ENCODE measurements around the gene KSR2. TPM values are rescaled to one million over a fixed set of nuclear protein-coding genes. Genes with fewer than 3 reads are reported as not detected.

Gene KSR2
- total and polyA plus RNA-seq, 2 of the 13 experiments (the other 11 are each of a cell fraction or from before 2014, with no cell fraction given): 0.02 TPM; not detected in 1

- intact Hi-C loops (cut with micrococcal nuclease; ENCODE audit: unreplicated experiment): no loop called here
- in situ Hi-C loops (cut with HindIII; ENCODE audit: extremely low pct_ligation_motif_present, low pct_unique_long_range_greater_than_20kb): no loop called here
Observed at GRCh38 chr12:117744418-117744817, 224.4 kb downstream of the KSR2 start.

More at GRCh38 chr12:117744418-117744817, 224.4 kb downstream of the KSR2 start:
- Histone ChIP-seq H3K27ac (ENCODE audit: extremely low read length, insufficient read depth, low read length) (no peak overlapping the region), H3K9ac (ENCODE audit: insufficient read depth, low read depth, low read length) (no peak overlapping the region), H3K79me2 (ENCODE audit: insufficient read depth, low read length) (no peaks in the 10 kb centered on the region), H2AFZ (ENCODE audit: low read length) (no peak overlapping the region), H3K4me3 (replicated peaks in 1 of 3; ENCODE audit: insufficient read depth in 1 of 3, low read depth in 2 of 3, low read length in 3 of 3) (no peak overlapping the region), H3K9me3 (ENCODE audit: low read length) (no peaks in the 10 kb centered on the region), H3K36me3 (replicated peaks in 1 of 2; ENCODE audit: control insufficient read depth in 1 of 2, insufficient read depth in 2 of 2, low read length in 2 of 2) (no peaks in the 10 kb centered on the region), H3K4me1 (ENCODE audit: insufficient read depth, low read length) (no peaks in the 10 kb centered on the region), H3K27me3 (ENCODE audit: control insufficient read depth in 1 of 2, insufficient read depth in 2 of 2, low read length in 2 of 2) (no peaks in the 10 kb centered on the region), H3K4me2 (ENCODE audit: low read depth, low read length) (no peak overlapping the region), H4K20me1 (ENCODE audit: insufficient read depth, low read length) (no peaks in the 10 kb centered on the region)
- ChIA-PET CTCF (ENCODE audit: low intra/inter-chr PET ratio, low total read pairs) (no interaction called here), POLR2A (no interaction called here)
- FAIRE-seq: no peak
- BruUV-seq (replicated peaks): no TSS peak
- WGBS (ENCODE audit: low lambda C conversion rate): 0% methylated on average over 1 of the region's 1 CpG
- DNase-seq (ENCODE audit: low spot score): no peak
- ATAC-seq: no peak
- TF ChIP-seq CBX5 (CRISPR knock-in tag; IDR thresholded peaks at IDR 0.05; ENCODE audit: borderline replicate concordance) (no peak), TFDP1 (CRISPR knock-in tag; IDR thresholded peaks at IDR 0.05; ENCODE audit: borderline replicate concordance) (no peak), REST (IDR thresholded peaks at IDR 0.05; ENCODE audit: borderline replicate concordance in 1 of 2, low read depth in 1 of 2, low read length in 2 of 2) (no peak), ZNF589 (CRISPR knock-in tag; conservative IDR thresholded peaks at IDR 0.05) (no peak), ZNF205 (CRISPR knock-in tag; IDR thresholded peaks at IDR 0.05) (no peak)

Data from HepG2 (cell line).